Osteocyte (in vitro differentiated cells): ENCODE results near the gene AGAP5. TPM values are rescaled to one million over a fixed set of nuclear protein-coding genes. Genes with fewer than 3 reads are reported as not detected.
A peak's percentile ranks its signal among the peaks of the same experiment; 100 is the strongest.

Source experiments
- DNase-seq: peaks from one replicate; pipeline ENCODE4 v3.0.0; 2021; ENCODE audit warnings: mixed read lengths; ENCODE audit not compliant: unreplicated experiment; ENCODE audit errors: extremely low spot score
- H3K27ac Mint-ChIP-seq: one replicate; pipeline ENCODE4 v1.8.0; 2021; ENCODE audit warnings: mild to moderate bottlenecking, mixed read lengths; ENCODE audit not compliant: unreplicated experiment
- H3K27me3 Mint-ChIP-seq: one replicate; pipeline ENCODE4 v1.8.0; 2021; ENCODE audit warnings: mixed read lengths; ENCODE audit not compliant: unreplicated experiment
- H3K36me3 Mint-ChIP-seq: one replicate; pipeline ENCODE4 v1.8.0; 2021; ENCODE audit warnings: mixed read lengths; ENCODE audit not compliant: unreplicated experiment
- H3K4me1 Mint-ChIP-seq: one replicate; pipeline ENCODE4 v1.8.0; 2021; ENCODE audit warnings: mixed read lengths; ENCODE audit not compliant: unreplicated experiment
- H3K4me3 Mint-ChIP-seq: one replicate; pipeline ENCODE4 v1.8.0; 2021; ENCODE audit warnings: mild to moderate bottlenecking, moderate library complexity, mixed read lengths; ENCODE audit not compliant: unreplicated experiment
- H3K9me3 Mint-ChIP-seq: one replicate; pipeline ENCODE4 v1.8.0; 2021; ENCODE audit warnings: mixed read lengths; ENCODE audit not compliant: unreplicated experiment
- total RNA-seq: library from RNA; stranded (reverse); gene quantifications from 2 replicates; pipeline ENCODE4 v1.2.1, GENCODE V29; 2021
- TF ChIP-seq, protein P1 (sequence below): fragments of 200-600 bp; sonication (generic); IDR thresholded peaks from 2 replicates; pipeline ENCODE4 v1.5.0; 2021; ENCODE audit warnings: antibody characterized with exemption, mild to moderate bottlenecking, moderate library complexity

AGAP5 gene
- total RNA-seq, 1 donor from 2014 or later = 5.9 TPM

DNA sequence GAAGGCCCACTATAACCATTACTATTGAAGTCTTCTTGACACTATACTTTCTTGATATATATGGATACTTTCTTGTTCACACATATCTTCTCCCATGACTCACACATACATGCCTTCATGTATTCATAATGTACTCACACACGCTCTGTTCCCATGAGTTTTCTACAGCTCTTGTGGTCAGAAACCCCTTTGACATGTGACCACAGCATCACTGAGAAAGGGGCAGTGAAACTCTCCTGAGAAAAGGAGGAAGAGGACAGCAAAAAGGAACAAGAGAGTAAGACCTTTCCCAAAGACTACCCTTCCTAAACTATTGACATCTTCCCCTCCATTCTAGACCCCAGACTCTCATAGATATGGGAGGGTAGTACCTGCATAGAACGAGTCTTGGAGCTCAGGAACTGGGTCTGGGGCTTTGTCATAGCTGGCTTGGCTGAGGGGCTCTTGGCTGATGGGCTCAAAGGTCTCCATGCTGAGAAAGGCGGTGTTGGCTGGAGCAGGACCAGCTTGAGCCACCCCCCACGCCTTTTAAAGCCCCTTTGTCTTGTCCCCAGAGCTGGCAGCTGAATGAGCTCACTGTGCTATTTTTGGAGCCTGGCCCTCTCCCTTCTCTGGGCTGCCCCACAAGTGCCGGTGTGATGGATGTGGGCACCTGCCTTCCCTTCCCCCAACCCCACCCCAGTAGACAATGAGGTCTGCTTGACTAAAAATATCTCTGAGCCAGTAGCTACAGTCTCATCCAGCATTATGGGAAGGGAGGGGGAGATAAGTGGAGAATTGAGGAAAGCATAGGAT, 47.2 kb downstream of the AGAP5 start:
- no peaks in the 10 kb centered on the region for H3K36me3 Mint-ChIP-seq
- no peaks in the 10 kb centered on the region for H3K9me3 Mint-ChIP-seq
- H3K27me3 Mint-ChIP-seq = no peaks in the 10 kb centered on the region
- H3K4me3 Mint-ChIP-seq = no peak overlapping the region
- DNase-seq = no peak
- H3K27ac Mint-ChIP-seq = no peak overlapping the region
- H3K4me1 Mint-ChIP-seq = peaks cover 4% of the 10 kb centered on the region
- TF ChIP-seq, protein P1, sequence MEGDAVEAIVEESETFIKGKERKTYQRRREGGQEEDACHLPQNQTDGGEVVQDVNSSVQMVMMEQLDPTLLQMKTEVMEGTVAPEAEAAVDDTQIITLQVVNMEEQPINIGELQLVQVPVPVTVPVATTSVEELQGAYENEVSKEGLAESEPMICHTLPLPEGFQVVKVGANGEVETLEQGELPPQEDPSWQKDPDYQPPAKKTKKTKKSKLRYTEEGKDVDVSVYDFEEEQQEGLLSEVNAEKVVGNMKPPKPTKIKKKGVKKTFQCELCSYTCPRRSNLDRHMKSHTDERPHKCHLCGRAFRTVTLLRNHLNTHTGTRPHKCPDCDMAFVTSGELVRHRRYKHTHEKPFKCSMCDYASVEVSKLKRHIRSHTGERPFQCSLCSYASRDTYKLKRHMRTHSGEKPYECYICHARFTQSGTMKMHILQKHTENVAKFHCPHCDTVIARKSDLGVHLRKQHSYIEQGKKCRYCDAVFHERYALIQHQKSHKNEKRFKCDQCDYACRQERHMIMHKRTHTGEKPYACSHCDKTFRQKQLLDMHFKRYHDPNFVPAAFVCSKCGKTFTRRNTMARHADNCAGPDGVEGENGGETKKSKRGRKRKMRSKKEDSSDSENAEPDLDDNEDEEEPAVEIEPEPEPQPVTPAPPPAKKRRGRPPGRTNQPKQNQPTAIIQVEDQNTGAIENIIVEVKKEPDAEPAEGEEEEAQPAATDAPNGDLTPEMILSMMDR = no peak

DNA sequence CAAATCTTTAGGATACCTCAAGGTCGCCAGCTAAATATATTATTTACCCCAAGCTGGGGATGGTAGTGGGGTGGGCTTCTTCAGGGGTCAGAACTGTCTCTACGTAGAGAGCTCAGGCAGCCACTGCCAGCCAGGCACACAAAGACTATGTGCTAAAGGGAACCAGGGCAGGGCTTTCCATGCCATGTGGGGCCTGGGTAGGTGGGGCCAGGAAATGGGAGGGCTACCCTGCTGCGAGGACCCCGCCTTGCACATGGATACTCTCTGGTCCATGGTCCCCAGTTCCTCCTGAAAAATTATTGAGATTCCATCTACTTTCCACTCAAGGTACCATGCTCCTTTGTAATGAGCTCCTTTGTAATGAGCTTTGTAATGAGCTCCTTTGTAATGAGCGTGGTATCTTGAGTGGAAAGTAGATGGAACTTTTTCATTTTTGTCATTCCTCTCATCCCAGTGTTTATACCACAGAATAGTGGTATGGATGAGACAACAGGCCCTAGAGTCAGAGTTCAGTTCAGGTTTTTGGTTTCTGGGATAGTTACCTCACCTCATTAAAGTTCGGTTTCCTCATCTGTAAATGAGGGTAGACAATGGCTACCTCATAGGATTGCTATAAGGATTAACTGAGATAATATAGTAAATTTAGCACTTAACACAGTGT, 47.9 kb downstream of the AGAP5 start:
- no peaks in the 10 kb centered on the region for H3K36me3 Mint-ChIP-seq
- no peaks in the 10 kb centered on the region for H3K9me3 Mint-ChIP-seq
- peaks cover 4% of the 10 kb centered on the region for H3K4me1 Mint-ChIP-seq
- no peaks in the 10 kb centered on the region for H3K27me3 Mint-ChIP-seq
- TF ChIP-seq, protein P1 = no peak
- DNase-seq = no peak
- no peak overlapping the region for H3K4me3 Mint-ChIP-seq
- no peak overlapping the region for H3K27ac Mint-ChIP-seq

DNA sequence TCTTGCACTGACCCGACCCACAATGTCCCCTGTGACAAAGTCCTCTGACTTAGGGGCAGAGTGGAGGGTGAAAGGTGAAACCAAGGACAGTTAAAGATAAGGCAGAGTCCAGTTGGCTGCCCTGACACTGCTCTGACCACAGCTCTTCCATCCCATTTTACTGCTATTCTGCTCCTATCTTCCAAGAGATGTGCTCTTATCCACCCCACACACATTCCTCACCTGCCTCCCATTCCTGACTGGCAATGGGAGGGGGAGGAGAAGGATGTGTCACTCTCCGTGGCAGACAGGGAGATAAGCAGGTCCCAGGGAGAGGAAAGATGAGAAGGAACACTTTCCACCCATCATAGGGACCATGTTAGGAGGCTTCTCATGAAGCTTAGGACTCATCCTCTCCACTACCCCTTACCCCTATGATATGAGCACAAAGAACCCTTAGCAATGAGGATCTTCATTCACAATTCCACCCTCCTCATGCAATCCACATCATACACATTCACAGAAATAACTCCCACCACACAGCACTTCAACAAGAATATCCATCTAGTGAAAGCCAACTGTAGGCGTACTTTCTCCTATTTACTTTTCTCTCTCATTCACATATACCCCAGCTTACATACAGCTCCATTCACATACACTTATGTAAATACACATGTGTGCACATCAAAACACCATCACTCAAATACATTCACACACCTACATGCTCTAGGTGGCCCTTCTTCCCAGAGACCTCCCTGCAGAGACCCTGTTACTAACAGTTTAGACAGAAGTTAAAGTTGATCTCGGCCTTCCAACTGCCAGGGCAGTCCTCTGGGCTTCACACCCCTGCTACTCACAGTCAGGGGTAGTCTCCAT, 48.7 kb downstream of the AGAP5 start:
- TF ChIP-seq, protein P1 = no peak
- Mint-ChIP-seq H3K9me3 (no peaks in the 10 kb centered on the region), H3K4me3 (peak overlapping the region; percentile 6), H3K27me3 (no peaks in the 10 kb centered on the region), H3K36me3 (no peaks in the 10 kb centered on the region), H3K27ac (no peak overlapping the region), H3K4me1 (peaks cover 4% of the 10 kb centered on the region)
- DNase-seq = no peak

DNA sequence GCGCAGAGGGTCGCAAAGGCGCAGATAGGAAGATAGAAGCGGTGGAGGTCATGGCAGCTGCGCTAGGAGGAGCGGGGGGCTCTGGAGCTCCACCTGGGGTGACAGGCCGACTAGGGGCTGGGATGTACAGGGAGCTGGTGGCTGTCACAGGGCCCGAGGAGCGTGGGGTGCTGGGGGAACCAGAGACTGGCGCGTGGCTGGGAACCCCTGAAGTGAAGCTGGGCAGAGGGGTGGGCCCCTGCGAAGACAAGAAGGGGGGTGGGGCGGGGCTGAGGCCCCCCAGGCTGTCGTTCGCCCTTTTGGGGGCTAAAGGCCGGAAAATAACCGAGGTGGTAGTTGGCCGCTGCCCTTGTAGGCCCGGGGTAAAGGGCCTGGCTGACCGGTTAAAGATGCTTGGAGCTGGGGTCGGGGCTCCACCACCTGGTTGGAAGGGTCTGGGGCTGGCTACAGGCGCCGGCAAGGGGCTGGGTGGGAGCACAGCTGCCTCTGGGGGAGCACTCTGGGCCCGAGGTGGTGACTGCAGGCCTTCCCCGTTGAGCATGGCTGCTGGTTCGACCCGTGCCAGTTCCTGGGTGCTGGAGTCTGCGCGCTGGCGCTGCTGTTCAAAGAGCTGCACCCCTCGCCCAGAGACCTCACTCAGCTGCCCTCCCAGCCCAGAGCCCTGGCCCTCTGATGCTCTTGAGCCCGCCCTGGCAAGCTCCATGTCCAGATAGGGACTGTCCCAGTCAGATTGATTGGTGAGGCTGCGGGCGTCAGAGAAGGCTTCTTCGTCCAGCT, 49.8 kb downstream of the AGAP5 start:
- peaks cover 7% of the 10 kb centered on the region for H3K4me1 Mint-ChIP-seq
- no peaks in the 10 kb centered on the region for H3K36me3 Mint-ChIP-seq
- no peaks in the 10 kb centered on the region for H3K9me3 Mint-ChIP-seq
- no peak for DNase-seq
- H3K4me3 Mint-ChIP-seq = peak overlapping the region; percentile 76
- TF ChIP-seq, protein P1 = no peak
- H3K27ac Mint-ChIP-seq = peak overlapping the region; percentile 18
- H3K27me3 Mint-ChIP-seq = no peaks in the 10 kb centered on the region
